Activated effector memory CD4-positive, alpha-beta T cell treated with anti-CD3 and anti-CD28 coated beads, Interleukin-2, amount 50 U/mL, for 16 hours (primary cell): ENCODE measurements around the gene SPA17.
A peak's percentile ranks its signal among the peaks of the same experiment; 100 is the strongest.

ENCODE experiments used
- DNase-seq: peaks from one replicate; pipeline ENCODE4 v3.0.0-alpha.2; 2020

SPA17 gene

GRCh38 chr11:124673333-124674167, at the start of gene SPA17, which contains the start of gene SIAE:
TSS of gene SPA17 (plus strand) at chr11:124673904. CDS start at chr11:124675265, 1,361 bp downstream.
TSS of gene SIAE (minus strand) at chr11:124673739. CDS start at chr11:124673708, 31 bp downstream.
- peak; percentile 94 for DNase-seq

GRCh38 chr11:124625504-124626168, 48.1 kb upstream of the SPA17 start:
- DNase-seq: no peak

GRCh38 chr11:124627546-124627945, 46.2 kb upstream of the SPA17 start:
- no peak for DNase-seq

- no peak for DNase-seq
These were observed 43.7 kb upstream of the SPA17 start for GRCh38 chr11:124629961-124630360.

- no peak for DNase-seq
These were observed 40.3 kb upstream of the SPA17 start for GRCh38 chr11:124633355-124633754.

GRCh38 chr11:124635932-124636331, 37.8 kb upstream of the SPA17 start:
- DNase-seq: no peak

GRCh38 chr11:124638500-124638899, 35.2 kb upstream of the SPA17 start:
- DNase-seq: no peak

- DNase-seq: no peak
These were observed 34.5 kb upstream of the SPA17 start for GRCh38 chr11:124639186-124639585.

- no peak for DNase-seq
These were observed 33.0 kb upstream of the SPA17 start for GRCh38 chr11:124640666-124641065.

GRCh38 chr11:124642628-124643027, 31.1 kb upstream of the SPA17 start:
- no peak for DNase-seq

- no peak for DNase-seq
These were observed 30.6 kb upstream of the SPA17 start for GRCh38 chr11:124643042-124643604.

- DNase-seq: no peak
These were observed 29.9 kb upstream of the SPA17 start for GRCh38 chr11:124643605-124644425.

- DNase-seq: peak; percentile 74
These were observed 29.1 kb upstream of the SPA17 start for GRCh38 chr11:124644426-124645280.

- DNase-seq: no peak
These were observed 27.6 kb upstream of the SPA17 start for GRCh38 chr11:124646148-124646547.

- DNase-seq: no peak
These were observed 25.1 kb upstream of the SPA17 start for GRCh38 chr11:124648610-124649009.

- DNase-seq: no peak
These were observed 16.7 kb upstream of the SPA17 start for GRCh38 chr11:124656774-124657630.

GRCh38 chr11:124657904-124658303, 15.8 kb upstream of the SPA17 start:
- DNase-seq: no peak

GRCh38 chr11:124658501-124658900, 15.2 kb upstream of the SPA17 start:
- no peak for DNase-seq

- no peak for DNase-seq
These were observed 14.7 kb upstream of the SPA17 start for GRCh38 chr11:124658986-124659385.

GRCh38 chr11:124661553-124661952, 12.2 kb upstream of the SPA17 start:
- DNase-seq: no peak

- DNase-seq: no peak
These were observed 11.6 kb upstream of the SPA17 start for GRCh38 chr11:124662106-124662505.
